Breast epithelium (tissue), 3 donors: Measurements from ENCODE around the gene GPC5.

Source experiments
- POLR2A ChIP-seq: fragments of 450-650 bp; IDR thresholded peaks from one replicate; pipeline ENCODE4 v1.6.1; 2016; ENCODE audit warnings: antibody characterized with exemption, mild to moderate bottlenecking, moderate library complexity
- POLR2AphosphoS5 ChIP-seq, 3 donors: sonication (generic); formaldehyde crosslinking; IDR thresholded peaks; one replicate each; pipeline ENCODE4 v1.6.1; 2017; ENCODE audit warnings: antibody characterized with exemption in 3 of 3
- TF ChIP-seq, protein P1 (sequence below), 3 donors: fragments of 450-650 bp; IDR thresholded peaks; one replicate each; pipeline ENCODE4 v1.5.1; 2016 to 2017; ENCODE audit warnings: antibody characterized with exemption in 3 of 3, mild to moderate bottlenecking in 3 of 3, moderate library complexity in 3 of 3

DNA sequence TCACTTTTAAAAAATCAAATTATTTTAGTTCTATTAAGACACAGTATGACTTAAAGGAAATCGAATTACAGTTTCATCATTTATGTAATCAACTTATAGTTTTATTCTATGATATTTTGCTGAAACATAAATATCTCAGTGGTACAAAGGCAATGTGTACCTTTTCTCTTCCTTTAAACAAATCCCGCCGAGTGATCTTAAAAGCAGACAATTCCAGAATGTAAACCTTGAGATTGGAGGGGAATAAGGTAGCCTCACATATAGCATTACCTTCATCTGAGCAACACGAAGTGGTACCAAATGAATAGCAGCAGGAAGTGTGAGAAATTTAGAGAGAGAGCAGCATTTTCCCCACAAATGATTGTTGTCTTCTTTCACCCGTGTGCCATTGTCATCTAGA is 986.0 kb downstream of the GPC5 start:
- TF ChIP-seq POLR2A = no peak
- TF ChIP-seq, protein P1, sequence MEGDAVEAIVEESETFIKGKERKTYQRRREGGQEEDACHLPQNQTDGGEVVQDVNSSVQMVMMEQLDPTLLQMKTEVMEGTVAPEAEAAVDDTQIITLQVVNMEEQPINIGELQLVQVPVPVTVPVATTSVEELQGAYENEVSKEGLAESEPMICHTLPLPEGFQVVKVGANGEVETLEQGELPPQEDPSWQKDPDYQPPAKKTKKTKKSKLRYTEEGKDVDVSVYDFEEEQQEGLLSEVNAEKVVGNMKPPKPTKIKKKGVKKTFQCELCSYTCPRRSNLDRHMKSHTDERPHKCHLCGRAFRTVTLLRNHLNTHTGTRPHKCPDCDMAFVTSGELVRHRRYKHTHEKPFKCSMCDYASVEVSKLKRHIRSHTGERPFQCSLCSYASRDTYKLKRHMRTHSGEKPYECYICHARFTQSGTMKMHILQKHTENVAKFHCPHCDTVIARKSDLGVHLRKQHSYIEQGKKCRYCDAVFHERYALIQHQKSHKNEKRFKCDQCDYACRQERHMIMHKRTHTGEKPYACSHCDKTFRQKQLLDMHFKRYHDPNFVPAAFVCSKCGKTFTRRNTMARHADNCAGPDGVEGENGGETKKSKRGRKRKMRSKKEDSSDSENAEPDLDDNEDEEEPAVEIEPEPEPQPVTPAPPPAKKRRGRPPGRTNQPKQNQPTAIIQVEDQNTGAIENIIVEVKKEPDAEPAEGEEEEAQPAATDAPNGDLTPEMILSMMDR (IDR thresholded peaks at IDR 0.05) = no peak
- no peak for TF ChIP-seq POLR2AphosphoS5 (IDR thresholded peaks at IDR 0.05)
